ENCODE data around the gene ETFB. TPM values are rescaled to one million over a fixed set of nuclear protein-coding genes. Genes with fewer than 3 reads are reported as not detected.
A peak's percentile ranks its signal among the peaks of the same experiment; 100 is the strongest.

ETFB gene
- total RNA-seq, 2 experiments from 2014 or later: 108 to 132 TPM

DNA sequence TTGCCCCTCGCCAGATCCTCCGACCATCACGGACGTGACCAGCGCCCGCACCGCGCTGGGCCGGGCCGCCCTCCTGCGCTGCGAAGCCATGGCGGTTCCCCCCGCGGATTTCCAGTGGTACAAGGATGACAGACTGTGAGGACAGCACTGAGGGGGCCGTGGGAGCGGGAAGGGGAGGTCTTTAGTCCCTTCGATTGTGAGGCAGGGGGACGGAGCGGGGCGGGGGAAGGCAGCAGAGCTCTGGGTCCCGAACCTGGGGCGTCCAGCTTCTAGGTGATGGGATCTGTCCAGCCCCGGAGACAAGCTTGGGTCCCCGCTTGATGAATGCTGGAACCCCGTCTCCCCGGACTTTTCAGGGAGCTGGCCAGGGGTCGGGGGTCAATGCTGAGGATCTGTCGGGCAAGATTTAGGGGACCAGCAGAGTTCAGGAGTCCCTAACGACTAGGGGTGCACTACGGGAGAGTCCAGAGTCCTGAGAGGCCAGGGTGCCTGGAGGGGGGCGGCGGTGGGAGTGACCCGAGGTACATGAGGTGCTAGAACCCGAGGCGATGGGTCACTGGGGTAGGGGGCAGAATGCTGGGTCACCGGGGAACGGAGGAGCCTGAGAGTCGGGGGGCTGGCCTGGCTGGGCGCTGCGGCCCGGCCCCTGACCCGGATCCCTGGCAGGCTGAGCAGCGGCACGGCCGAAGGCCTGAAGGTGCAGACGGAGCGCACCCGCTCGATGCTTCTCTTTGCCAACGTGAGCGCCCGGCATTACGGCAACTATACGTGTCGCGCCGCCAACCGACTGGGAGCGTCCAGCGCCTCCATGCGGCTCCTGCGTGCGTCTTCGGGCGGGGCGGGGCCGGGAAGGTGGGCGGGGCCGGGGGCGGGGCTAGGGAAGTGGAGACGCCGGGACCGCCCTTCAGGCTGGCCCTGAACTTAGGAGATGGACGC, 38.9 kb downstream of the ETFB start:
- Mint-ChIP-seq H3K9me3 (peaks cover 2% of the 10 kb centered on the region), H3K36me3 (ENCODE audit: low read depth) (no peaks in the 10 kb centered on the region), H3K4me3 (peak overlapping the region; percentile 42), H3K27me3 (peaks cover 38% of the 10 kb centered on the region), H3K27ac (no peak overlapping the region), H3K4me1 (peaks cover 5% of the 10 kb centered on the region)
- ChIA-PET POLR2A (no interaction called here), CTCF (interaction anchor here (0.6 to 1.7 kb wide), 4 partner anchors 12 to 82 kb away, joined by 3 to 5 read pairs (median 4); partner anchors contain the start of gene VSIG10L)
- DNase-seq: peak; percentile 69

DNA sequence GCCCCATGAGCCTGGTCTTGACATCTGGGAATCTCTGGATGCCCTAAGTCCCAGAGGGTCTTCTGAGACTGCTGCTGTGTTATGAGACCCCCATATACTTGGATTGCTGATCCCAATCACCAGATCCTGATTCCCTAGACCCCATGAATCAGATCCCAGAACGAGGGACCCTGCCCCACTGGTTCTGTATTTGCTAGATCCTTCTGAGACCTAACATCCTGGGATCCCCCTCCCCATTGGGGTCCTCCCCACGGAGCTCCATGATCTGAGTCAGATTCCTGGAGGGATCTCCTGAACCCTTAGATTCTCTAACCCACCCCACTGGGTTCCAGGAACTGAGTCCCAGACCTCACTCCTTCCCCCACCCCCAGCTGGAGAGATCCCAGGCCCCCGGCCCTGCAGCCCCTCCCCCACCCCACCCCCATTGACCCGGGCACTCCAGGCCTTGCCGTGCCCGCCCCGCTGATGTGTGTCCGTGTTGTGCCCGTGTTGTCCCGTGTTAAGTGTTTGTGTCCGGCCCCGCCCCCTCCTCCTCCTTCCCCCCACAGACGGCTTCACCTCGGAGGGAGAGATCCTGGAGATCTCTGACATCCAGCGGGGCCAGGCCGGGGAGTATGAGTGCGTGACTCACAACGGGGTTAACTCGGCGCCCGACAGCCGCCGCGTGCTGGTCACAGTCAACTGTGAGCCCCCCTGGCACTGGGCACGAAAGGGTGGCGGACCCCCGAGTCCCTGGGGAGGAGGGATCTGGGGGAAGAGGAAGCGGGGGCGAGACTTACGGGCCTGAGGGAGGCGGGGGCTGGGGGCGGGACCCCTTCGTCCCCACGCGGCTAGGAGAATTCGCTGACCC, 39.7 kb downstream of the ETFB start:
- CTCF ChIA-PET: interaction anchor here (0.6 kb wide), 1 partner anchor 32 kb away, joined by 3 read pairs; no protein-coding TSS in a partner anchor
- H3K27ac Mint-ChIP-seq: no peak overlapping the region

DNA sequence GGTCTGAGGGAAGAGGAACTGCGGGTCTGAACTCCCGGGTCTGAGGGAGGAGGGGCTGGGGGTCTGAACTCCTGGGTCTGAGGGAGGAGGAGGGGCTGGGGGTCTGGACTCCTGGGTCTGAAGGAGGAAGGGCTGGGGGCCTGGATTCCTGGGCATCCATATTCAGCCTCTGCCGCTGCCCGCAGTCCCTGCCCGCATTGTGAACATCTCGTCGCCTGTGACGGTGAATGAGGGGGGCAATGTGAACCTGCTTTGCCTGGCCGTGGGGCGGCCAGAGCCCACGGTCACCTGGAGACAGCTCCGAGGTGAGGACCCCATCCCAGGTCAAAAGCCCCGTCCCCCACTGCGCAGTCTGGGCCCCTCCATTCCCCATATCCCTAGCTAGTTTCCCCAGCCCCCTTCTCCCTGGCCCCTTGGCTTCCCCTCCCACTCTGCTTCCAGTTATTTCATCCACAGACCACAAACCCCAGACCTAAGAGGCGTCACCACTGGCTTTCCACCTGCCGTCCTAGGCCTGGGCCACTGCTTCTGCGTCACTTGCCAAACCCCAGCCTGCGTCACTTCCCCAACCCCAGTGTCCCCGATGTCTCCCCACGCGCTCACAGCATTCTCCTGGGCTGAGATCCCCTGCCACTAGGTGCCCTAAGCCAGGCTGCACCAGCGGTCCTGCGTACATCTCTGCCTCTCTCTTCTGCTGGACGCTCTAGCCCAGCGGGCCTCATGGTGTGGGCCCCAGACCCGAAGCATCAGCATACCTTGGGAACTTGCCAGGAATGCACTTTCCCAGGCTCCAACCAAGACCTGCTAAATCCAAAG, 40.8 kb downstream of the ETFB start:
- no peak overlapping the region for H3K4me3 Mint-ChIP-seq
- CTCF ChIA-PET: interaction anchor here (0.6 to 1.0 kb wide), 2 partner anchors 33 to 116 kb away, joined by 3 read pairs; no protein-coding TSS in a partner anchor
- POLR2A ChIA-PET: no interaction called here
- no peak for DNase-seq
- H3K4me1 Mint-ChIP-seq: peaks cover 5% of the 10 kb centered on the region
- no peak overlapping the region for H3K27ac Mint-ChIP-seq
- peaks cover 38% of the 10 kb centered on the region for H3K27me3 Mint-ChIP-seq
- no peaks in the 10 kb centered on the region for H3K9me3 Mint-ChIP-seq
- no peaks in the 10 kb centered on the region for H3K36me3 Mint-ChIP-seq (ENCODE audit: low read depth)

More for the DNA sequence above, 39.7 kb downstream of the ETFB start:
- Mint-ChIP-seq H3K9me3 (peaks cover 2% of the 10 kb centered on the region), H3K27me3 (peaks cover 38% of the 10 kb centered on the region), H3K4me1 (peaks cover 5% of the 10 kb centered on the region), H3K4me3 (no peak overlapping the region), H3K36me3 (ENCODE audit: low read depth) (no peaks in the 10 kb centered on the region)
- POLR2A ChIA-PET: no interaction called here
- no peak for DNase-seq

DNA sequence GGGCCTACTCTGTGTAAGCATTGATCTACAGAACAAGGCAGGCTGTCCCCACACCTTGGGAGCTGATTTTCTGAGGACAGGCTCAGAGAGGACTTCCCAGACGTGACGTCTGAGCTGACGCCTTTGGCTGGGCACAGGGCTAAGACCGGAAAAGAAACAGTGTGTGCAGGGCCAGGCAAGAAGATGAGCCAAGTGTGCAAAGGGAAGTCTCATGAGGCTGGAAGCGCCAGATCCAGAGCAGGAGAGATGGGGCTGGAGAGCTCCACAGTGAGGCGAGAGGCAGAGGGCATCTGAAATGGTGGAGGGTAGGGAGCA, 42.1 kb downstream of the ETFB start:
- no peak for DNase-seq
- Mint-ChIP-seq H3K27ac (no peak overlapping the region), H3K4me3 (no peak overlapping the region), H3K36me3 (ENCODE audit: low read depth) (no peaks in the 10 kb centered on the region), H3K9me3 (no peaks in the 10 kb centered on the region), H3K4me1 (peaks cover 5% of the 10 kb centered on the region), H3K27me3 (peaks cover 32% of the 10 kb centered on the region)
- CTCF ChIA-PET: no interaction called here
- POLR2A ChIA-PET: no interaction called here

DNA sequence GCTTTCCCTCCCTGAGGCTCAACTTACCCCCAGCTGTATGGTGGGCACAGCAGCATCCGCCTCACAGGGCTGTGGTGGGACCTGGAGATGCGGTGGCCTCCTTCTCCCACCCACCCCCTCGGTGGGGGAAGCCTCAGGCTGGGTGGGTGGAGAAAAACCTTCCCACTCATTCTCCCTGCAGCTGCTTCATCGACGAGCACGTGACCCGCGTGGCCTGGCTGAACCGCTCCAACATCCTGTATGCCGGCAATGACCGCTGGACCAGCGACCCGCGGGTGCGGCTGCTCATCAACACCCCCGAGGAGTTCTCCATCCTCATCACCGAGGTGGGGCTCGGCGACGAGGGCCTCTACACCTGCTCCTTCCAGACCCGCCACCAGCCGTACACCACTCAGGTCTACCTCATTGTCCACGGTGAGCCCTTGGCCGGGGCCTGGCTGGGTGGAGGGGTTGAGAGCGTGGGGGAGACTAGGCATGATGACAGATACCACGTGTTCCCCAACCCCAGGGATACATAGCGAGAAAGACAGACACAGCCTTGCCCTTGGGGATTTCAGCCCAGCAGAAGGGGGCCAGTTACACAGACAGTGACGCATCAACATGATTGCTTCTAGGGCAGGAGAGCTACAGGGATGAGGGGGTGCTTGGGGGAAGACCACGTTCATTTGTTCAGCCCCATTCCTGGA, 42.6 kb downstream of the ETFB start:
- Mint-ChIP-seq H3K27ac (no peak overlapping the region), H3K27me3 (peaks cover 32% of the 10 kb centered on the region), H3K9me3 (no peaks in the 10 kb centered on the region), H3K4me3 (no peak overlapping the region), H3K36me3 (ENCODE audit: low read depth) (no peaks in the 10 kb centered on the region), H3K4me1 (peaks cover 5% of the 10 kb centered on the region)
- CTCF ChIA-PET: interaction anchor here (0.7 kb wide), 1 partner anchor 62 kb away, joined by 3 read pairs; no protein-coding TSS in a partner anchor
- DNase-seq: no peak
- POLR2A ChIA-PET: no interaction called here

DNA sequence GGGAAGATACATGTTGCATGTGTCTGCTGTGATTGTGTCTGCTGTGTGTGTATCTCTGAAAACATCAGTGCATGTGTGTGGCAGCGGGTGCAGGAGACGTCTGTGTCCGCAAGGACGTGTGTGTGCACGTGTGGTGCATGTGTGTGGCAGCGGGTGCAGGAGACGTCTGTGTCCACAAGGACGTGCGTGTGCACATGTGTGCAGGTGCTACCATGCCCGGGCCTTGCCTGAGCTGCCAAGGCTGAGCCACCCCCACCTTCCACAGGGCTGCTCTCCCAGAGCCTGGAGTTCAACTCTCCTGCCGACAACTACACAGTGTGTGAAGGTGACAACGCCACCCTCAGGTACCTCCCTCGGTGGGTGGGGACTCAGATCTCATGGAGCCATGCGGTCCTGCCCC, 44.4 kb downstream of the ETFB start:
- DNase-seq: no peak
- no peaks in the 10 kb centered on the region for H3K9me3 Mint-ChIP-seq
- H3K4me1 Mint-ChIP-seq: peaks cover 3% of the 10 kb centered on the region
- peaks cover 25% of the 10 kb centered on the region for H3K27me3 Mint-ChIP-seq
- ChIA-PET POLR2A (no interaction called here), CTCF (no interaction called here)
- no peaks in the 10 kb centered on the region for H3K36me3 Mint-ChIP-seq (ENCODE audit: low read depth)
- H3K4me3 Mint-ChIP-seq: no peak overlapping the region
- no peak overlapping the region for H3K27ac Mint-ChIP-seq

DNA sequence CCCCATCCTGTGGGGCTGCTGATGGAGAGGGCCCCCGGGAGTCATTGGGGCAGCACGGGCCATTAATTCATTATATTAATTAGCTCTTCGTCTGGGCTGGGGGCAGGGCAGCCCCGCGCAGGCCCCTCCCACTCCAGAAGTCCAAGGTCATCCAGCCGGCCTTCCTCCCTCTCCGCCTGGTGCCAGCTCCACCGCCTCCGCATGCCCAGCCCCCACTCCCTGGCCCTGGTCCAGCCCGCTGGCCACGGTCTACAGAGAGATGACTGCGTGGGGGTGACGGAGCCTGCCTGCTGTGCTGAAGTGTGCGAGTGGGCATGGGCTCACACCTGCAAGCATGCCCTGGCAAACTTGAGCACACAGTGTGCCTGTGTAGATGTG, 45.9 kb downstream of the ETFB start:
- peaks cover 2% of the 10 kb centered on the region for H3K9me3 Mint-ChIP-seq
- H3K4me1 Mint-ChIP-seq: peaks cover 2% of the 10 kb centered on the region
- no peak overlapping the region for H3K4me3 Mint-ChIP-seq
- ChIA-PET POLR2A (no interaction called here), CTCF (no interaction called here)
- DNase-seq: no peak
- H3K27ac Mint-ChIP-seq: no peak overlapping the region
- peaks cover 14% of the 10 kb centered on the region for H3K27me3 Mint-ChIP-seq
- H3K36me3 Mint-ChIP-seq (ENCODE audit: low read depth): no peaks in the 10 kb centered on the region

DNA sequence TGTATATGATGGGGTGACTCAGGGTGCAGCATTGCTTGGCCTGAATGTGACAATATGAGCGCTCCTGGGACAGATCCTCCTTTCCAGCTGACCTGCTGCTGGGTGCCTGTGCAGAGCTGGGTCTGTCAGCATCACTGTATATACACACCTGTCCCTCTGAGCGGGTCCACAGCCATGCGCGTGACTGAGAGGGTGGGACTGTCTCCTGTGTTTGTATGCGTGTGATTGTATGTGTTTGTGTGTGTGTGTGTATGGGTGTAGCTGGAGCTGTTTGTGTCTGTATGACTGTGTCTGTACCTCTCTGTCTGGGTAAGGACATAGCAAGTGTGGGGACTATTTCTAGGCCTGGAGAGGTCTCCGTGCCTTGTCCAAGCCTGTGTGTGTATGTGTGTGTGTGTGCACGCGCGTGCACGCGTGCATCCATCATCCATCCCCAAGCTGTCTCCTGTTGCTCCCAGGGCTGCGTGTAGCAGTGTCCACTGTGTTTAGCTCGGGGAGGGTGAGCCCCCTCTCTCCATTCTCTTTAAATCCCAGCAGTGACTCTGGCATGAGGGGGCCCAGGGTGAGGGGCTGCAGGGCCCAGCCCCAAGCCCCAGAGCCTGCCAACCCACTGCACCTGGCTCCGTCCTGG, 46.4 kb downstream of the ETFB start:
- POLR2A ChIA-PET: no interaction called here
- Mint-ChIP-seq H3K27me3 (peaks cover 14% of the 10 kb centered on the region), H3K27ac (no peak overlapping the region), H3K4me1 (peaks cover 2% of the 10 kb centered on the region), H3K36me3 (ENCODE audit: low read depth) (no peaks in the 10 kb centered on the region), H3K4me3 (no peak overlapping the region), H3K9me3 (peaks cover 3% of the 10 kb centered on the region)
- DNase-seq: no peak
- CTCF ChIA-PET: no interaction called here

DNA sequence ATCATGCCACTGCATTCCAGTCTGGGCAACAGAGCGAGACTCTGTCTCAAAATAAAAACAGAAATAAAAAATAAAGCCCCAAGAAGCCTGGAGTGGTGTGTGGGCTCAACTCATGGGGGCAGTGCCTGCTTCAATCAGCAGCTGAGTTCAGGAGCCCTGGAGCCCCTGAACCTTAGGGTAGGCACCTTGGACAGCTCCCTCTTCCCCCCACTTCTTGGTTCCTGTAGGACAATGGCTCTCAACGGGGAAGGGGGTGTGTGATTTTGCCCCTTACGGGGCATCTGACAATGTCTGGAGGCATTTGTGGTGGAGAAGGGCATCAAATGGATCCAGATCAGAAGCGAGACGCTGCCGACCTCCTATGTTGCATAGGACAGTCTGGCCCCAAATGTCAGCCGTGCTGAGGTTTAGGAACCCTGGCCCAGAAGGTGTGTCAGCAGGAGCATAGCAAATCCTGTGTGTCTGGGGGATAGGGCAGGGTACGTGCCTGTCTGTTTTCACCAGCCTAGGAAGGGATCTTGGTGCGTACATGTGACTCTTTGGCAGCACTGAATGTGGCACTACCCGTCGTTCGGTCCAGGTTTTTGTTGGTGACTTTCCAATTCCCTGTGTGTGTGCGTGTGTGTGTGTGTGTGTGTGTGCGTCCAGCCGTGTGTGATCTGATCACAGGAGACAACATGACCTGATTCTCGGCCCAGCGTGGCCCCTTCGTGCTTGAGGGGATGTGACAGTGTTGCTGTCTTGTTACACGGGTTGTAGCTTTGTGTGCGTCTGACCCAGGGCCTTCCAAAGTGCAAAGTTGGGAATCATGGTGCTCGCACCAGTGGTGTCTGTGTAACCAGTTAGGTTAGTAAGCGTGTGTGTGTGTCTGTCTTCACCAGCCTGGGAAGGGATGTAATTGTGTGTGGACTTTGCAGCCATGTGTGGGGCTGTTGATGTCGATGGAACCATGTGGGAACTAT, 47.2 kb downstream of the ETFB start:
- Mint-ChIP-seq H3K9me3 (peaks cover 3% of the 10 kb centered on the region), H3K4me1 (peaks cover 2% of the 10 kb centered on the region), H3K27ac (no peak overlapping the region), H3K27me3 (peaks cover 9% of the 10 kb centered on the region), H3K36me3 (ENCODE audit: low read depth) (no peaks in the 10 kb centered on the region), H3K4me3 (no peak overlapping the region)
- POLR2A ChIA-PET: no interaction called here
- CTCF ChIA-PET: interaction anchor here (0.6 kb wide), 1 partner anchor 310 kb away, joined by 3 read pairs; no protein-coding TSS in a partner anchor
- no peak for DNase-seq

DNA sequence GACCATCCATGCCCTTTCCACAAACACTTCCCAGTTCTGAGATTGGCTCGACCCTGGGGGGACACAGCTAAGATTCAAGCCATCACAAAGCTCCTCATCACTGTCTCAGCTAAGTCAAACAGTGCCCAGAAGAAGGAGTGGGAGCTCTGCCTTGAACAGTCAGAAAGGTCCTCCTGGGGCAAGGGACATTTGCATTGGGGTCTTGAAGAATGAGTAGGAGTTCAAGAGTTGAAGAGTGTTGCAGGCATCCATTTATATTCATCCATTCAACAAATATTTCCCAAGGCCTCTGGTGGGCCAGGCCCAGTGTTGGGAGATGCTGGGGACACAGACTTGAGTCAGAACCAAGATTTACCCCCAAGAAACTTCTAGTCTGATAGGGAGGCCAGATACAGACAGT, 48.2 kb downstream of the ETFB start:
- ChIA-PET CTCF (no interaction called here), POLR2A (no interaction called here)
- H3K27me3 Mint-ChIP-seq: peaks cover 13% of the 10 kb centered on the region
- H3K36me3 Mint-ChIP-seq (ENCODE audit: low read depth): no peaks in the 10 kb centered on the region
- peaks cover 3% of the 10 kb centered on the region for H3K9me3 Mint-ChIP-seq
- no peak overlapping the region for H3K27ac Mint-ChIP-seq
- peaks cover 2% of the 10 kb centered on the region for H3K4me1 Mint-ChIP-seq
- no peak overlapping the region for H3K4me3 Mint-ChIP-seq
- no peak for DNase-seq

DNA sequence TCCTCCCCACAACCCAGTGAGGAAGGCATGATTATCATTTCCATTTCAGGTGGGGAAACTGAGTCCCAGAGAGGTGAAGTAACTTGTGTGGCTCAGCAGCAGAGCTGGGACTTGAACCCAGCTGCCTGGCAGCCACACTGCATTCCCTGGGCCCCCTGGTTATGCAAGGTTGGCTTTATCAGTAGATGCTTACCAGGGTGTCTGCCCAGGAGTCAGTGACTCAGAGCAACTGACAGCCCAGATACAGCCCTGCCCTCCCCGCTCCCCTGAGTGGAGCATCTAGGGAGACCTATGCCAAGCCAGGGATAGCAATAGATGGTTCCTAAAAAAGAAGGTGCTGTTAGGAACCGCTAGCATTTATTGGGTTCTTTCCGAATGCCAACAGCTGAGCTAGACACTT, 48.8 kb downstream of the ETFB start:
- no peaks in the 10 kb centered on the region for H3K36me3 Mint-ChIP-seq (ENCODE audit: low read depth)
- CTCF ChIA-PET: no interaction called here
- H3K27ac Mint-ChIP-seq: no peak overlapping the region
- peaks cover 3% of the 10 kb centered on the region for H3K9me3 Mint-ChIP-seq
- no peak for DNase-seq
- peaks cover 16% of the 10 kb centered on the region for H3K27me3 Mint-ChIP-seq
- H3K4me1 Mint-ChIP-seq: peaks cover 2% of the 10 kb centered on the region
- POLR2A ChIA-PET: no interaction called here
- no peak overlapping the region for H3K4me3 Mint-ChIP-seq
